Activated T-helper 17 cell treated with anti-CD3 and anti-CD28 coated beads, Interleukin-2, amount 50 U/mL, for 72 hours (primary cell): ENCODE data around the gene GALK2. TPM values are rescaled to one million over a fixed set of nuclear protein-coding genes. Genes with fewer than 3 reads are reported as not detected.
"Not testable (repeated sequence)": the region's sequence is repeated elsewhere in the genome, so short reads cannot be mapped to it uniquely, and the experiment has no call there.

Experiments
- ATAC-seq: fragments of 150-1000 bp; cut with Tn5 transposase; replicated peaks from 2 replicates; pipeline ENCODE4 v1.10.0; 2021; ENCODE audit warnings: mild to moderate bottlenecking, moderate library complexity
- H3K27ac Mint-ChIP-seq: one replicate; pipeline ENCODE4 v1.8.0; 2022; ENCODE audit warnings: mixed read lengths
- H3K27me3 Mint-ChIP-seq: one replicate; pipeline ENCODE4 v1.8.0; 2022; ENCODE audit warnings: mixed read lengths
- H3K36me3 Mint-ChIP-seq: one replicate; pipeline ENCODE4 v1.8.0; 2022; ENCODE audit warnings: low read depth, mild to moderate bottlenecking, mixed read lengths
- H3K4me1 Mint-ChIP-seq: one replicate; pipeline ENCODE4 v1.8.0; 2022; ENCODE audit warnings: mixed read lengths
- H3K4me3 Mint-ChIP-seq: one replicate; pipeline ENCODE4 v1.8.0; 2022; ENCODE audit warnings: mild to moderate bottlenecking, mixed read lengths
- H3K9me3 Mint-ChIP-seq: one replicate; pipeline ENCODE4 v1.8.0; 2022; ENCODE audit warnings: mixed read lengths
- total RNA-seq, 2 donors: library from RNA; stranded (reverse); gene quantifications; one replicate each; pipeline ENCODE4 v1.2.3, GENCODE V29; 2022

Gene GALK2
- total RNA-seq, 2 donors from 2014 or later: 33.8 to 37.8 TPM

GRCh38 chr15:49223536-49224274 is 53.7 kb downstream of the GALK2 start:
- peaks cover 33% of the 10 kb centered on the region for H3K4me1 Mint-ChIP-seq
- H3K4me3 Mint-ChIP-seq: no peak overlapping the region
- ATAC-seq: no peak
- H3K36me3 Mint-ChIP-seq: peaks cover 77% of the 10 kb centered on the region
- peaks cover 18% of the 10 kb centered on the region for H3K9me3 Mint-ChIP-seq
- H3K27me3 Mint-ChIP-seq: no peaks in the 10 kb centered on the region
- no peak overlapping the region for H3K27ac Mint-ChIP-seq

GRCh38 chr15:49225572-49226281 is 55.7 kb downstream of the GALK2 start:
- peaks cover 63% of the 10 kb centered on the region for H3K36me3 Mint-ChIP-seq
- H3K27me3 Mint-ChIP-seq: no peaks in the 10 kb centered on the region
- H3K4me3 Mint-ChIP-seq: no peak overlapping the region
- H3K4me1 Mint-ChIP-seq: peaks cover 39% of the 10 kb centered on the region
- peaks cover 18% of the 10 kb centered on the region for H3K9me3 Mint-ChIP-seq
- peak overlapping the region; percentile 20 for H3K27ac Mint-ChIP-seq
- ATAC-seq: no peak

GRCh38 chr15:49227602-49228001 is 57.6 kb downstream of the GALK2 start:
- peaks cover 18% of the 10 kb centered on the region for H3K9me3 Mint-ChIP-seq
- ATAC-seq: no peak
- peaks cover 35% of the 10 kb centered on the region for H3K4me1 Mint-ChIP-seq
- H3K4me3 Mint-ChIP-seq: no peak overlapping the region
- H3K36me3 Mint-ChIP-seq: peaks cover 69% of the 10 kb centered on the region
- peak overlapping the region; percentile 21 for H3K27ac Mint-ChIP-seq
- H3K27me3 Mint-ChIP-seq: no peaks in the 10 kb centered on the region

GRCh38 chr15:49229922-49230321 is 59.9 kb downstream of the GALK2 start:
- no peaks in the 10 kb centered on the region for H3K27me3 Mint-ChIP-seq
- peaks cover 26% of the 10 kb centered on the region for H3K4me1 Mint-ChIP-seq
- H3K27ac Mint-ChIP-seq: no peak overlapping the region
- ATAC-seq: no peak
- H3K4me3 Mint-ChIP-seq: no peak overlapping the region
- H3K36me3 Mint-ChIP-seq: peaks cover 75% of the 10 kb centered on the region
- H3K9me3 Mint-ChIP-seq: peaks cover 10% of the 10 kb centered on the region

- H3K4me3 Mint-ChIP-seq: no peak overlapping the region
- peaks cover 64% of the 10 kb centered on the region for H3K36me3 Mint-ChIP-seq
- peaks cover 10% of the 10 kb centered on the region for H3K4me1 Mint-ChIP-seq
- peaks cover 5% of the 10 kb centered on the region for H3K9me3 Mint-ChIP-seq
- H3K27ac Mint-ChIP-seq: no peak overlapping the region
- no peaks in the 10 kb centered on the region for H3K27me3 Mint-ChIP-seq
- no peak for ATAC-seq
Observed at GRCh38 chr15:49232236-49232806, 62.3 kb downstream of the GALK2 start.

- peak; percentile 71 for ATAC-seq
- no peak overlapping the region for H3K4me3 Mint-ChIP-seq
- H3K9me3 Mint-ChIP-seq: no peaks in the 10 kb centered on the region
- no peaks in the 10 kb centered on the region for H3K4me1 Mint-ChIP-seq
- no peaks in the 10 kb centered on the region for H3K27me3 Mint-ChIP-seq
- H3K36me3 Mint-ChIP-seq: peaks cover 48% of the 10 kb centered on the region
- H3K27ac Mint-ChIP-seq: peak overlapping the region; percentile 67
Observed at GRCh38 chr15:49235446-49236124, 65.5 kb downstream of the GALK2 start.

- H3K4me1 Mint-ChIP-seq: no peaks in the 10 kb centered on the region
- H3K9me3 Mint-ChIP-seq: no peaks in the 10 kb centered on the region
- peaks cover 35% of the 10 kb centered on the region for H3K36me3 Mint-ChIP-seq
- H3K27ac Mint-ChIP-seq: no peak overlapping the region
- ATAC-seq: no peak
- no peak overlapping the region for H3K4me3 Mint-ChIP-seq
- no peaks in the 10 kb centered on the region for H3K27me3 Mint-ChIP-seq
Observed at GRCh38 chr15:49236869-49237268, 66.8 kb downstream of the GALK2 start.

- Mint-ChIP-seq H3K4me1 (peaks cover under 1% of the 10 kb centered on the region), H3K27me3 (no peaks in the 10 kb centered on the region), H3K4me3 (no peak overlapping the region), H3K27ac (no peak overlapping the region), H3K36me3 (peaks cover 22% of the 10 kb centered on the region), H3K9me3 (no peaks in the 10 kb centered on the region)
- no peak for ATAC-seq
Observed at GRCh38 chr15:49238342-49238741, 68.3 kb downstream of the GALK2 start.

GRCh38 chr15:49239105-49239504 is 69.1 kb downstream of the GALK2 start:
- Mint-ChIP-seq H3K27ac (no peak overlapping the region), H3K4me3 (no peak overlapping the region), H3K9me3 (no peaks in the 10 kb centered on the region), H3K36me3 (peaks cover 17% of the 10 kb centered on the region), H3K27me3 (no peaks in the 10 kb centered on the region), H3K4me1 (peaks cover 4% of the 10 kb centered on the region)
- ATAC-seq: no peak

- Mint-ChIP-seq H3K36me3 (peaks cover 21% of the 10 kb centered on the region), H3K27me3 (no peaks in the 10 kb centered on the region), H3K4me1 (peaks cover 4% of the 10 kb centered on the region), H3K9me3 (peaks cover 6% of the 10 kb centered on the region), H3K27ac (no peak overlapping the region), H3K4me3 (no peak overlapping the region)
- no peak for ATAC-seq
Observed at GRCh38 chr15:49242820-49243219, 72.8 kb downstream of the GALK2 start.

GRCh38 chr15:49247556-49248110 is 77.6 kb downstream of the GALK2 start:
- no peak for ATAC-seq
- Mint-ChIP-seq H3K36me3 (peaks cover 52% of the 10 kb centered on the region), H3K27ac (peak overlapping the region; percentile 69), H3K9me3 (peaks cover 6% of the 10 kb centered on the region), H3K4me1 (peaks cover 4% of the 10 kb centered on the region), H3K27me3 (no peaks in the 10 kb centered on the region), H3K4me3 (no peak overlapping the region)

- H3K4me1 Mint-ChIP-seq: peaks cover 8% of the 10 kb centered on the region
- H3K27me3 Mint-ChIP-seq: no peaks in the 10 kb centered on the region
- no peak for ATAC-seq
- H3K36me3 Mint-ChIP-seq: peaks cover 59% of the 10 kb centered on the region
- no peak overlapping the region for H3K27ac Mint-ChIP-seq
- peaks cover 6% of the 10 kb centered on the region for H3K9me3 Mint-ChIP-seq
- no peak overlapping the region for H3K4me3 Mint-ChIP-seq
Observed at GRCh38 chr15:49248291-49248690, 78.2 kb downstream of the GALK2 start.

GRCh38 chr15:49255966-49256759 is 86.1 kb downstream of the GALK2 start:
- Mint-ChIP-seq H3K4me3 (no peak overlapping the region), H3K27ac (no peak overlapping the region), H3K36me3 (peaks cover 35% of the 10 kb centered on the region), H3K4me1 (peaks cover 5% of the 10 kb centered on the region), H3K9me3 (no peaks in the 10 kb centered on the region), H3K27me3 (no peaks in the 10 kb centered on the region)
- no peak for ATAC-seq

- not testable (repeated sequence) for ATAC-seq, H3K27ac Mint-ChIP-seq, H3K27me3 Mint-ChIP-seq, H3K4me1 Mint-ChIP-seq, H3K9me3 Mint-ChIP-seq, H3K4me3 Mint-ChIP-seq
- peaks cover 10% of the 10 kb centered on the region for H3K36me3 Mint-ChIP-seq
Observed at GRCh38 chr15:49265117-49265516, 95.1 kb downstream of the GALK2 start.
